ENCODE measurements around the gene ZNF443.
"Not testable (repeated sequence)": the region's sequence is repeated elsewhere in the genome, so short reads cannot be mapped to it uniquely, and the experiment has no call there.

ZNF443 gene

DNA sequence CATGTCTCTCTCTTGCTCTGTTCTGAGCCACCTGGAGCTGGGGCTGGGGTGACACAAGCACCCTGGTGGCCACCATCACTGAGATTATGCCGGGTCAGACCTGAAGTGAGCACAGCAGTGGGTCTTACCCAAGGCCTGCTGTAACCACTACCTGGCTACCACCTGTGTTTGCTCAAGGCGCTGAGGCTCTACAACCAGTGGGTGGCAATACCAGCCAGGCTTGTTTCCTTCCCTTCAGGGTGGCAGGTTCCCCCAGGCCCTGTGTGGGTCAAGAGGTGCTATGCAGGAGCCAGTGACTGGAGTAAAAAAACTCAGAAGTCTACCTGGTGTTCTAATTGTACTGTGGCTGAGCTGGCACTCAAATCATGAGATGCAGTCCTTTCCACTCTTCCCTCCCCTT, 8.0 kb upstream of the ZNF443 start:
- no peak for TF ChIP-seq CTCF (IDR thresholded peaks at IDR 0.05; ENCODE audit: low read depth, low read length)
- H3K4me3 ChIP-seq (ENCODE audit: low read depth, low read length), result no peak overlapping the region

DNA sequence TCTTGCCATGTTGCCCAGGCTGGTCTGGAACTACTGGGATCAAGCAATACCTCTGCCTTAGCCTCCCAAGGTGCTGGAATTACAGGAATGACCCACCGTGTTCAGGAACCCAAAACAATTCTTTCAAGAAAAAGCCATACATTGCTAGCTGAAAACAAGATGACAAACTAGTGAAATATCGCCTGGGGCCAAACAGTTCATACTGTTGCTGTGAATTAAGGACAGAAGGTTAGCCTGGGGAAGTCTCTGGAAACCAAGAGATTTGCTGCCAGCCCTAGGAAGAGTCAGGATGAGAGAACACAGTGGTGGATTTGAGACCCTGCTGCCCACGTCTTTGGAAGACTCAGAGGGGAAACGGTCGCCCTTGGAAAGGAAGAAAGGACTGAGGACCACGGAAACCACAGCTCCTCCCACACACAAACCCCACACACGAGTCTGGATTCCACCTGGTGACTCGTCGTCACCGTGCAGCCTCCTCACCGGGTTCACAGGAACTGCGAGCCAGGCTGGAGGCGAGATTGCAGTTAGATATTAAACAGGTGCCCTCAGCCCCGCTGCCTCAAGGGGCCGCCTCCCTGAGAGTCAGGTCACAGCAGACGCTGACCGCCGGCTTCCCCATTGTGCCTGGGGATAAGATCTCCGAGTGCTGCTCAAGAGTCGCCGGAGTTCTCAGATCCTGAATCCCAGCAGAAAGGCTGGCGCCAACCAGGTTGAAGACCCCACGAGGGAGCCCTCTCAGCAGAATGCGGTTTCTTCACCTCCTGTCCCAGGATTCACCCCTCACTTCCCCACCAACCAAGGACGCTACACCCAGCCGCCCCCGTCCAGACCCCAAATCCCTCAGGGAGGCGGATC, 908 bp downstream of the ZNF443 start:
- H3K4me3 ChIP-seq (ENCODE audit: low read depth, low read length), result peak overlapping the region; percentile 76

GRCh38 chr19:12430726-12431299, 10.0 kb downstream of the ZNF443 start:
- not testable (repeated sequence) for H3K4me3 ChIP-seq (ENCODE audit: low read depth, low read length)

DNA sequence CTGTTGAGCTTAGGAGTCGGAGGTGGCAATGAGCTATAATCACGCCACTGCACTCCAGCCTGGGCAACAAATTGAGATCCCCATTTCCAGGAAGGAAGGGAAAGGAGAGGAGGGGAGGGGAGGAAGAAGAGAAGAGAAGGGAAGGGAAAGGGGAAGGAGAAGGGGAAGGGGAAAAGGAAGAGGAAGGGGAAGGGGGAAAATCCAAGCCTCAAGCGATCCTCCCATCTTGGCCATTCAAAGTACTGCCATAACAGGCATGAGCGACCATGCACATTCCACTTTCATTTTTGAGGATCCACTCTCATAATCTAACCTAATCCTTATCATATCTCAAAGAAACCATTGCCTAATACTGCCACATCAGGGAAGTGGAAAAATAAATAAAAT, 14.9 kb downstream of the ZNF443 start:
- TF ChIP-seq CTCF (IDR thresholded peaks at IDR 0.05; ENCODE audit: low read depth, low read length), result no peak
- H3K4me3 ChIP-seq (ENCODE audit: low read depth, low read length), result no peak overlapping the region

DNA sequence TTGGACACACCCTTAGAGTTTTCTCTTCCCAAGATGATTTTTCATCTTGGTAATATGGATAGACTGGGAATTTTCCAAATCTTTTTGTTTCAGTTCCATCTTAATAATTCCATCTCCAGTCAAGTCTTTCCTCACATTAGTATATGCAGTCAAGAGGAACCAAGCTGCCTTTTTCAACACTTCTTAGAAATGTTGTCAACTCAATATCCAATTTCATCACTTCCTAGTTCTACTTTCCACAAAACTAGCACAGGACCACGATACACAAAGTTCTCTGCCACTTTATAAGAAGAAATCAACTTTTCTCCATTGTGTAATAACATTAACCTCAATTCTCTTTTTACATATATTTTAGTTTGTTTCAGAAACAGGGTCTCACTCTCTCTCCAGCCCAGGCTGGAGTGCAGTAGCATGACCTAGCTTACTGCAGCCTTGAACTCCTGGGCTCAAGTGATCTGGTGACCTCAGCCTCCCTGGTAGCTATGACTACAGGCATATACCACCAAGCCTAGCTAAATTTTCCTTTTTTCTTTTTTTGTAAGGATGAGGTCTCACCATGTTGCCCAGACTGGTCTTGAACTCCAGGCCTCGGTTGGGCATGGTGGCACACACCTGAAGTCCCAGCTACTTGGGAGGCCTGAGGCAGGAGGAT, 15.5 kb downstream of the ZNF443 start:
- no peak overlapping the region for H3K4me3 ChIP-seq (ENCODE audit: low read depth, low read length)
- no peak for TF ChIP-seq CTCF (IDR thresholded peaks at IDR 0.05; ENCODE audit: low read depth, low read length)

GRCh38 chr19:12417273-12417672, 23.5 kb downstream of the ZNF443 start:
- not testable (repeated sequence) for H3K4me3 ChIP-seq (ENCODE audit: low read depth, low read length)

- no peak overlapping the region for H3K4me3 ChIP-seq (ENCODE audit: low read depth, low read length)
- no peak for TF ChIP-seq CTCF (IDR thresholded peaks at IDR 0.05; ENCODE audit: low read depth, low read length)
These were observed 28.9 kb downstream of the ZNF443 start for GRCh38 chr19:12411893-12412292.

DNA sequence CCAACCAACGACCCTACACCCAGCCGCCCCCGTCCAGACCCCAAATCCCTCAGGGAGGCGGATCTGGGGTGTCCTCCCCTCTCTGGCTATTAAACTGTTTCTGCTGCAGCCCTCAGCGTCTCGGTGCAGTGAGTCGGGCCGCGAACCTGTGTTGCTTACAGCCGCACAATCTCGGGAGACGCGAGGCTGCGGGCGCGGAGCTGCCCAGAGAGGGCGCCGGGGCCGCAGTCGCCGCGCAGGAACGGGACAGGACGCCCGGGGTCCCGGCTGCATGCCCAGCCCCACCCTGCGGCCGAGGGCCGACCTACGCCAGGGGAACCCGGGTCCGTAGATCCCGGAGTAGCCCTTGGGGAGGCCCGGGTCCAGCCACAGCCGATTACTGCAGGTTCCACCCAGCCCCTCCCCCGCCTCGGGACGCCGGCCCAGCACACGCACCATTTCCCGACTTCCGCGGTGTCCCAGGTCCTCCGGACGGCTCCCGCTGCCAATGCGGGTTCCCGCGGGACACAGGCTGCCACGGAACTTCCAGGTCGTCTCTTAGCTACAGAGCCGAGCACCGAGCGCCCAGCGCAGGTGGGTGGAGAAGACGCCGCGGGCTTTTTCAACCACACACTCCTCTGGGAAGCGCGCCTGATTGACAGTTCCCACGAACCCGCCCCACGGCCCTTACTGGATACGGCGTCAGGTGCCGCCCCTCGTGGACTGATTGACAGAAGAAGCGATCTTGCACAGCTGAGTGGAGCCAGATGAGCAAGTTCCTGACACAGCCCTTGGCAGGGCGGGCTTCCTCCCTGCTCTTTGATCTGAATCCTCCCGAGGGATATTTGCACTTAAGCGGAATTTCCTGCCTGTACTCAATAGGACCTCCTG, 40.0 kb downstream of the ZNF443 start, which contains the start of gene ZNF799:
Gene ZNF799, minus strand, starts transcription at position 639 of the 870 bp plus-strand sequence. Its CDS starts 201 bp downstream, at position 438.
- no peak for TF ChIP-seq CTCF (IDR thresholded peaks at IDR 0.05; ENCODE audit: low read depth, low read length)
- peak within 1 kb of the TSS; percentile 78 for H3K4me3 ChIP-seq (ENCODE audit: low read depth, low read length)

DNA sequence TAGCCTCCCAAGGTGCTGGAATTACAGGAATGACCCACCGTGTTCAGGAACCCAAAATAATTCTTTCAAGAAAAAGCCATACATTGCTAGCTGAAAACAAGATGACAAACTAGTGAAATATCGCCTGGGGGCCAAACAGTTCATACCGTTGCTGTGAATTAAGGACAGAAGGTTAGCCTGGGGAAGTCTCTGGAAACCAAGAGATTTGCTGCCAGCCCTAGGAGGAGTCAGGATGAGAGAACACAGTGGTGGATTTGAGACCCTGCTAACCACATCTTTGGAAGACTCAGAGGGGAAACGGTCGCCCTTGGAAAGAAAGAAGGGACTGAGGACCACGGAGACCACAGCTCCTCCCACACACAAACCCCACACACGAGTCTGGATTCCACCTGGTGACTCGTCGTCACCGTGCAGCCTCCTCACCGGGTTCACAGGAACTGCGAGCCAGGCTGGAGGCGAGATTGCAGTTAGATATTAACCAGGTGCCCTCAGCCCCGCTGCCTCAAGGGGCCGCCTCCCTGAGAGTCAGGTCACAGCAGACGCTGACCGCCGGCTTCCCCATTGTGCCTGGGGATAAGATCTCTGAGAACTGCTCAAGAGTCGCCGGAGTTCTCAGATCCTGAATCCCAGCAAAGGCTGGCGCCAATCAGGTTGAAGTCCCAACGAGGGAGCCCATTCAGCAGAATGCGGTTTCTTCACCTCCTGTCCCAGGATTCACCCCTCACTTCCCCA, 40.8 kb downstream of the ZNF443 start:
- H3K4me3 ChIP-seq (ENCODE audit: low read depth, low read length), result peak overlapping the region; percentile 78

DNA sequence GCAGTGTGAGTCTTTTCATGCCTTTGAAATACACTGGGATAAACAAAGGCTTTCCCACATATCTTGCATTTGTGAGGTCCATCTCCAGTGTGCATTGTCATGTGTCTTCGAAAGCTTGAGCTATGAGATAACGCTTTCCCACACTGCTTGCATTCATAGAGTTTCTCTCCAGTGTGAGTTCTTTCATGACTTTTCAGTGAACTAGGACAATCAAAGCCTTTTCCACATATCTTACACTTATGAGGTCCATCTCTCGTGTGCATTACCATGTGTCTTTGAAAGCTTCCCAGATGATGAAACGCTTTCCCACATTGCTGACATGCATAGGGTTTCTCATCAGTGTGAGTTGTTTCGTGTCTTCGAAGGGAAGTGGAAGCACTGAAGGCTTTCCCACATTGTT, 49.7 kb downstream of the ZNF443 start:
- not testable (repeated sequence) for H3K4me3 ChIP-seq (ENCODE audit: low read depth, low read length)

GRCh38 chr19:12386365-12386764, 54.5 kb downstream of the ZNF443 start:
- H3K4me3 ChIP-seq (ENCODE audit: low read depth, low read length), result not testable (repeated sequence)
